Endothelial cell of umbilical vein (primary cell): Measurements from ENCODE around the gene EHD3.

Experiments
- EZH2 ChIP-seq: IDR thresholded peaks from 2 replicates; pipeline ENCODE4 v1.6.1; 2012; ENCODE audit warnings: borderline replicate concordance, low read depth, mild to moderate bottlenecking, moderate library complexity, low read length, inconsistent platforms; ENCODE audit not compliant: severe bottlenecking
- FOS ChIP-seq: IDR thresholded peaks from 2 replicates; pipeline ENCODE4 v1.6.1; 2011; ENCODE audit warnings: mild to moderate bottlenecking, low read length, moderate library complexity, borderline replicate concordance; ENCODE audit not compliant: insufficient read depth
- JUN ChIP-seq: IDR thresholded peaks from 2 replicates; pipeline ENCODE4 v1.6.1; 2011; ENCODE audit warnings: borderline replicate concordance, low read depth; ENCODE audit not compliant: insufficient read length, insufficient read depth
- MYC ChIP-seq: IDR thresholded peaks from one replicate; pipeline ENCODE4 v1.6.1; 2011; ENCODE audit warnings: mild to moderate bottlenecking, low read depth, low read length
- POLR2A ChIP-seq: IDR thresholded peaks from 2 replicates; pipeline ENCODE4 v1.6.1; 2012; ENCODE audit warnings: low read depth, mild to moderate bottlenecking, control low read depth, low read length
- POLR2AphosphoS5 ChIP-seq: IDR thresholded peaks from 2 replicates; pipeline ENCODE4 v1.6.1; 2012; ENCODE audit warnings: low read depth, mild to moderate bottlenecking, control low read depth, low read length, moderate library complexity; ENCODE audit not compliant: insufficient read depth
- TF ChIP-seq, protein P1 (sequence below), 2 donors: IDR thresholded peaks; 1 replicate in 1 of 2; 2 replicates in 1 of 2; pipeline ENCODE4 v1.5.1; 2011; ENCODE audit warnings: low read length in 2 of 2, mild to moderate bottlenecking in 2 of 2, moderate library complexity in 2 of 2, control low read depth in 1 of 2, inconsistent platforms in 1 of 2, low read depth in 1 of 2; ENCODE audit not compliant: insufficient read depth in 1 of 2; ENCODE audit errors: extremely low read depth in 1 of 2
- TF ChIP-seq, protein P2 (sequence below): IDR thresholded peaks from 2 replicates; pipeline ENCODE4 v1.6.1; 2011; ENCODE audit not compliant: insufficient read depth, insufficient read length

GRCh38 chr2:31297751-31298150, 63.8 kb downstream of the EHD3 start:
- TF ChIP-seq POLR2AphosphoS5 = no peak
- TF ChIP-seq, protein P1, sequence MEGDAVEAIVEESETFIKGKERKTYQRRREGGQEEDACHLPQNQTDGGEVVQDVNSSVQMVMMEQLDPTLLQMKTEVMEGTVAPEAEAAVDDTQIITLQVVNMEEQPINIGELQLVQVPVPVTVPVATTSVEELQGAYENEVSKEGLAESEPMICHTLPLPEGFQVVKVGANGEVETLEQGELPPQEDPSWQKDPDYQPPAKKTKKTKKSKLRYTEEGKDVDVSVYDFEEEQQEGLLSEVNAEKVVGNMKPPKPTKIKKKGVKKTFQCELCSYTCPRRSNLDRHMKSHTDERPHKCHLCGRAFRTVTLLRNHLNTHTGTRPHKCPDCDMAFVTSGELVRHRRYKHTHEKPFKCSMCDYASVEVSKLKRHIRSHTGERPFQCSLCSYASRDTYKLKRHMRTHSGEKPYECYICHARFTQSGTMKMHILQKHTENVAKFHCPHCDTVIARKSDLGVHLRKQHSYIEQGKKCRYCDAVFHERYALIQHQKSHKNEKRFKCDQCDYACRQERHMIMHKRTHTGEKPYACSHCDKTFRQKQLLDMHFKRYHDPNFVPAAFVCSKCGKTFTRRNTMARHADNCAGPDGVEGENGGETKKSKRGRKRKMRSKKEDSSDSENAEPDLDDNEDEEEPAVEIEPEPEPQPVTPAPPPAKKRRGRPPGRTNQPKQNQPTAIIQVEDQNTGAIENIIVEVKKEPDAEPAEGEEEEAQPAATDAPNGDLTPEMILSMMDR (IDR thresholded peaks at IDR 0.05; ENCODE audit: extremely low read depth in 1 of 2, insufficient read depth in 1 of 2, low read depth in 1 of 2, low read length in 2 of 2) = no peak
- TF ChIP-seq, protein P2, sequence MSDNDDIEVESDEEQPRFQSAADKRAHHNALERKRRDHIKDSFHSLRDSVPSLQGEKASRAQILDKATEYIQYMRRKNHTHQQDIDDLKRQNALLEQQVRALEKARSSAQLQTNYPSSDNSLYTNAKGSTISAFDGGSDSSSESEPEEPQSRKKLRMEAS = no peak
- no peak for TF ChIP-seq EZH2
- no peak for TF ChIP-seq JUN
- no peak for TF ChIP-seq POLR2A
- no peak for TF ChIP-seq MYC
- no peak for TF ChIP-seq FOS
